HG02571 (cell line): ENCODE results near the gene CKAP4.

Experiments
- ATAC-seq: cut with Tn5 transposase; IDR thresholded peaks from one replicate; pipeline ENCODE4 v1.9.1; 2021; ENCODE audit warnings: mild to moderate bottlenecking, moderate library complexity; ENCODE audit not compliant: unreplicated experiment

Gene CKAP4

GRCh38 chr12:106275458-106275857 is 27.6 kb upstream of the CKAP4 start:
- no peak for ATAC-seq

DNA sequence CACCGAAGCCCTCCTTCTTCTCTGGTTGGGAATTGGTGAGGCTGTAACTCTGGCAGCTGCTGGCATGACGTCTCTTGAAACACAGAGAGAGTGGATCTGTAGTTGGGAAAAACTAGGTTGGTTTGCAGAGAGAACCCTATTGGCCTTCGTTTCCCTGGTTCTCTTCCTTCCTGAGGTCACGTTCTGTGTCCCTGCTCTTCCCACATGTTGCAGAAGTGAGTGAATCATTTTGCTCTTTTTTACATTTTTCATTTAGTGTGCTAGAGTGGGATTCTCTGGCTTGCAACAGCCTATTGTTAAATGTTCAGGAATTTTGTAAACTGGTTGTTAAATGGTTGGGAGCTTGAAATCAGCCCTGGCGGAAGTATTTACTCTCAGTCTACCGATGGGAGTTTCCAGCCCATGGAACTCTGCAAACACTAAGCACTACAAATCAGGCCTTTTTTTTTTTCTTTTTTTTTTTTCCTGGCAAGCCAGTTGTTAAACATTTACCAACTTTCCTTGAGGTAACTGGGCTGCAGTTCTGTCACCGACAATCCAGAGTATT is 26.8 kb upstream of the CKAP4 start:
- ATAC-seq, result no peak

GRCh38 chr12:106274012-106274411 is 26.2 kb upstream of the CKAP4 start:
- no peak for ATAC-seq

DNA sequence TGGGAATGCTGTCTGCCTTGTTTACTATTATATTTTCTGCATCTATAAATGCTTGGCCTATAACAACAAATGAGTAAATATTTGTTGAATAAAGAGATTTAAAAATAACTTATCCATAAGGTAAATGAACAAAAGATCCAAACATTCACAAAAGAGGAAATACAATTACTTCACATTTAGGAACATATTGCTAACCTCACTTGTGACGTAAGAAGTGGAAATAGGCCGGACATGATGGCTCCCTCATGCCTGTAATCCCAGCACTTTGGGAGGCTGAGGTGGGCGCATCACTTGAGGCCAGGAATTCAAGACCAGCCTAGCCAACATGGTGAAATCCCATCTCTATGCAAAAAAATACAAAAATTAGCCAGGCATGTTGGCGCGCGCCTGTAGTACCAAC is 25.7 kb upstream of the CKAP4 start:
- no peak for ATAC-seq

DNA sequence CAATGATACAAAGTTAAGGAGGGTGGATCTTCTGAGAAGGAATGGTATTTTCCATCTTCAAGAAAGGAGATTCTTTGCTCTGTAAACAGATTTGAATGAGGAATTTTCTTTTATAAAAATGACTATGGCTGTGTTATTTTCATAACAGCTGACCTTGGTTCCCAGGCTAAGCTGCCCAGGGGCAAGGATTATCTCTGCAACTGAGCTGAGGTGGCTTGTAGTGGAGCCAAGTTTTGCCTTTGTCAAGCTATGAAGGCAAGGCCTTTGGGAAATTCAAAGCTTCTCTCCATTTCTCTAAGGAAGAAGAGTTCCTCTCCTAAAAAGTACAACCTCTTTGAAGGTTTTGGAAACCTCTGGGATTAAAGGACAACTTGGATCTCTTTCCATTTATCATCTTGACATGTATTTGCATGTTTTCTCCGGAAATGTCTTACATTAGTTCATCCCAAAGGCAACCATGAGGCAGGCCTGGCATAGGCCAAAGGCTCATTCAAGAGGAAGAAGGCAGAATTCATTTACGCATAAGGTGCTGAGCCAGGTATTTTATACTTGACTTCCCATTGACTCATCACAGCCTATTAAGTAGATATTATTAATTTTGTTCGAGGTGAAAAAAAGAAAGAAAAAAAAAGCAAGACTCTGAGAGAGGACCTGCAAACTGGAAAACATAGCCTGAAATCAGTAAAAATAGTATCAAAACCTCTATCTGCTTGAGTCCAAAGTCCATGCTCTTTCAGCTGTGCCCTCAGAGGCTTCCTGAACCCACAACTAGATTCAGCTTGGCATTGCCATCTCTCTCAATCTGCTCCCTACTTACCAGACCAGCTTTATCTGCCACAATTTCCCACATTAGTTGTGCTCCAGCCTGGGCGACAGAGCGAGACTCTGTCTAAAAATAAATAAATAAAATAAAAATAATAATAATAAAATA is 24.0 kb upstream of the CKAP4 start:
- ATAC-seq, result no peak

DNA sequence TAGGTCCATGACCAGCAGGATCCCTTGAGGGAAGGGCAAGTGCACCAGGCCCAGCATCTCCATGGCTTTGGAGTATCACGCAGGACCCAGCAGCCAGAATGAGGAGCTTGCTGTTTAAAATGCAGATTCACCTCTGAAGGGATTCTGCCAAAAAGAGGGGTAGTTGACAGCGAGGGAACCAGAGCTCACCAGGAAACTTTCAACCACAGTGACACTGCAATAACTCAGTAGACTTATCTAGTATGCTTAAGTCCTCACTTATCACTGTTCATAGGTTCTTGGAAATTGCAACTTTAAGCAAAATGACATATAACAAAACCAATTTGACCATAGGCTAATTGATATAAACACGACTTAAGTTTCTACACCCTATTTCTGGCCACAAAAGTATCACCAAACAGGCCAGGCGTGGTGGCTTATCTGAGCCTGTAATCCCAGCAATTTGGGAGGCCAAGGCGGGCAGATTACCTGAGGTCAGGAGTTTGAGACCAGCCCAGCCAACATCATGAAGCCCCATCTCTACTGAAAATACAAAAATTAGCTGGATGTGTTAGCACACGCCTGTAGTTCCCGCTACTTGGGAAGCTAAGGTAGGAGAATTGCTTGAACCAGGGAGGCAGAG is 21.4 kb upstream of the CKAP4 start:
- ATAC-seq, result no peak

DNA sequence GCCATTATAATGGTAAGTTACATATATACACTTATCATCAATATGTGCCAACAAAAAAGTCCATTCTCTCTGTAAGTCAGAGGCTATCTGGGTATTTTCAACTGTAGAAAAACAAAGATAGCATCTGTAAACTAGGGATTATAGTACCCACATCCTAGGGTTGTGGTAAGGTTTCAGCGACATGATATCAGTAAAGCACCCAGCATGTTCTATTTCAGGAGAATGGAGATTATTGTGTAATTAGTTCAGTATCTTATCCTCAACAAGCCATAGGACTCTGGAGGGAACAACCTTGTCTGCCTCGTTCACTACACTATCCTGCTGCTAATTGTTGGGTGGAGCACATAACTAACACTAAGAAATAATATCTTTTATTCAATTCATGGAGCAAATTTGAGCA is 19.7 kb upstream of the CKAP4 start:
- no peak for ATAC-seq

- ATAC-seq, result no peak
Observed at GRCh38 chr12:106265116-106265515, 17.3 kb upstream of the CKAP4 start.

- no peak for ATAC-seq
Observed at GRCh38 chr12:106258935-106259334, 11.1 kb upstream of the CKAP4 start.

- no peak for ATAC-seq
Observed at GRCh38 chr12:106258226-106258625, 10.4 kb upstream of the CKAP4 start.

DNA sequence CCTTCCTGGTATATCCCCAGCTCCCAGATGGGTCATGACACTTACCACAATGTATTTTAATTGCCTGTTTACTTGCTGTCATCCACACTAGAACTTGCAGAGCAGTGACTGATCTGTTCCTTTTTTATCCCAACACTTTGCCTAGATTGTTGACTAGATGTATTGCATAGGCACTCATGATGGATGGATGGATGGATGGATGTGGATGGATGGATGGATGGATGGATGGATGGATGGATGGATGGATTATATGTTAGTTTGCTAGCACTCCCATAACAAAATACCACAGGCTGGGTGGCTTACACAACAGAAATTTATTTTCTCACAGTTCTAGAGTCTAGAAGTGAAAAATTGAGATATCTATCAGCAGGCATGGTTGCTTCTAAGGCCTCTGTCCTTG is 8.7 kb upstream of the CKAP4 start:
- ATAC-seq, result no peak

DNA sequence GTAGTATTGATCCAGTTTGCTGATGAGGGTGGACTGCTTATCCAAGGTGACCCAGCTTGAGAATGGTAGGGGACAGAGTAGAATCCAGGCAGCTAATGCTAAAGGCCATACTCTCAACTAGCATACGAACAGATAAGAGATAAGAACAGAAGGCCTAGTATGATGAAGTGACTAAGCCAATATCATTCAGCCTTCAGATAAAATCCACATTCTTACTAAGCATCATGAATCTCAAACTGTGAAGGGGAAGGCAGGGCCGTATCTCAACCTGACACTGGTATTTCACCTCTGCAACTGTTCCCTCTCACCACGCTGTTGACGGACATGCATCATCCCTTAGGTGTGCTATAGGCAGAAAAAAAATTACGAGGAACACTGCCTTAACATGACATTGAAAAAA is 8.1 kb upstream of the CKAP4 start:
- no peak for ATAC-seq

DNA sequence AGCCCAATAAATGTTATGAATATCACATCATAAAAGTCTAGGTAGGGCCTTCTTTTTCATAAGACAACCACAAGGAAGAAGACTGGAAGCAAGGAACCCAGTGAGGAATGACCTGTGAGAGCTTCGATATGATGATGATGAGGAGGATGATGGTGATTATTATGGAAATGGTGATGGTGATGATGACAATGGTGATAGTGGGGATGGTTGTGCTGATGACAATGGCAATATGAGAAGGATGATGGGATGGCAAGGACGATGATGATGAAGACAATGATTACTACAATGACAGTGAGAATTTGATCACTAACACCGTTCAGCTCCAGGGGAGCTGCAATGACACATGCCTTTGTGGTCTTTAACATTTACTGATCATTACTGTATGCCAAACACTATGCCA is 7.7 kb upstream of the CKAP4 start:
- no peak for ATAC-seq

DNA sequence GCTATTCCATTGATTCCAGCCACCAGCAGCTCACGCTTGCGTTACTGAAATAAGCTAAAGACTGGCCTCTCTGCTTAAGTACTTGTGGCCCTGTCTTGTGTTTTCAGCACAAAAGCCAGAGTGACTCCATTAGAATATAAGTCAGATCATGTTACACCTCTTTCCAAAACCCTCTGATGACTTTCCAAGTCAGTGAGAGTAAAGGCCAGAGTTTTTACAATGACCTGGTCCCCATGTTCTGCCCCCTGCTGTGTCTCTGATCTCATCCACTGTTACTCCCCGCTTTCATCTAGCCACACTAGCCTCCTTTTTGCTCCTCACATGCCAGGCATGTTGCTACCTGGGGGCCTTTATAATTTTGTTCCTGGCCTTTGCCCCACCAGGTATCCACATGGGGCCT is 6.9 kb upstream of the CKAP4 start:
- no peak for ATAC-seq

GRCh38 chr12:106251631-106252455 is 4.0 kb upstream of the CKAP4 start:
- no peak for ATAC-seq

- ATAC-seq, result peak; percentile 71
Observed at GRCh38 chr12:106249411-106250135, 1.8 kb upstream of the CKAP4 start.

- no peak for ATAC-seq
Observed at GRCh38 chr12:106248846-106249371, 1.1 kb upstream of the CKAP4 start.

DNA sequence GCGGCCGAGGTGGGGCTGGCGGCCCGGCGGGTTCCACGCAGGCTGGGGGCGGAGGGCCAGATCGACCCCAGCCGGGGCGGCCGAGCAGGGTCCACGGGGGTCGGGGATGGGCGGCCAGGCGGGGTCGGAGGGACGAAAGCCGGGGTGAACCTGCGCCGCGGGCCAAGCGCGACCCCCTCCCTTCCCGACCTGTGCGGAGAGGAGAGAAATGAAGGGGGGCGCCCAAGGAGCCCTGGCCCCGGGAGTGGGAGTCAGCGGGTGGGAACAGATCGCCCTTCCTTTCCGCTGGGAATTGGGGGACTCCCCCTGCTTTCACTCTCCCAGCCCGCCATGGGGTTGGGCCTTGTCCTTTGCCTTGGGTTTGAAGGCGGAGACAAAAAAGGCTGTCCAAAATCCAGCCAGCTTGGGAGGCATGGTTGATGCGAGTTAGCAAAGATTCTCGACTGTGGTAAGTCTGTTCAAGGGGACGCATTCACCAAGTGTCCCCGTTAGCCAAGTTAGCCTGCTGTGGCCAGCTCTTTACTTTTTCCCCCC is 559 bp upstream of the CKAP4 start:
- ATAC-seq, result peak; percentile 14

DNA sequence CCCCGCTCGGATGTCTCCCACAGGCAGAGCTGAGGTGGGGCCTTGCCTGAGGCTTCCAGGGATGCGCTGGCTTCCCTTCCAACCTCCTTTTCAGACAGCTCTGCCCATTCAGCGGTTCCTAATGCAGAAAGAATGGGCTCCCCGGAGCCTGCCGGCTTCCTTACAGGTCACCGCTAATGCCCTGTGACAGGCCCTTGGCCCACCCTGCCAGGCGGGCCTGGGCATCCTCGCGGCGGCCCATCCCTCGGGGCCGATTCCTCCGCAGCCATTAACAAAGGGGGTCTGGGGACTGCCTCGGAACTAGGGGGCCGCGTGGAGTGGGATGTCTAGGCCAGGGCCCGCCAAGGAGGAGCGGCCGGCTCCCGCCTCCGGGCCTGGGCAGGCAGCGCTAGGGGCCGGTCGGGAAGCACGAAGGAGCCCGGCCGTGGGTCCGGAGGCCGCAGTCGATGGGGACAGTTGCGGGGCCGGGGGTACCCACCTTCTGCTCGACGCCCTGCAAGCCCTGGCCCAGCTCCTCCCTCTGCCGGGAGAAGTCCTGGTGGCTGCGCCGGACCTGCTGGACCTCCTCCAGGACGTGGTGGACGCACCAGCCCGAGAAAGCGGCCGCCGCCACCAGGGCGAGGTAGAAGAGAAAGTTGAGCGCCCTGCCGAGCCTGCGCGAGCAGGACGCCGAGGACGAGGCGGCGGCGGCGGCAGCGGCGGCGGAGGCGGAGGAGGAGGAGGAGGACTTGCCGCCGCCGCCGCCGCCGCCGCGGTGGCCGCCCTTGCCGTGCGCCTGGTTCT is 738 bp downstream of the CKAP4 start:
- ATAC-seq, result peak; percentile 28
